NB4 (cell line): Measurements from ENCODE around the gene PPP2R1B.

Source experiments
- CTCF ChIP-seq: IDR thresholded peaks from one replicate; pipeline ENCODE4 v1.5.1; 2012; ENCODE audit warnings: low read depth, low read length
- MAX ChIP-seq: IDR thresholded peaks from 2 replicates; pipeline ENCODE4 v1.6.1; 2011; ENCODE audit warnings: low read depth, low read length
- MYC ChIP-seq: IDR thresholded peaks from 2 replicates; pipeline ENCODE4 v1.6.1; 2011; ENCODE audit warnings: low read depth, low read length
- POLR2A ChIP-seq: IDR thresholded peaks from 2 replicates; pipeline ENCODE4 v1.6.1; 2011; ENCODE audit warnings: mild to moderate bottlenecking; ENCODE audit not compliant: insufficient read length; ENCODE audit errors: extremely low read depth

GRCh38 chr11:111756097-111756496, 10.1 kb downstream of the PPP2R1B start:
- TF ChIP-seq CTCF (no peak), POLR2A (no peak), MYC (no peak), MAX (no peak)
